Ishikawa (cell line): ENCODE measurements around the gene EIF4E3.

Experiments used
- CEBPB ChIP-seq: IDR thresholded peaks from 2 replicates; pipeline ENCODE4 v1.6.1; 2012
- CREB1 ChIP-seq: IDR thresholded peaks from 2 replicates; pipeline ENCODE4 v1.6.1; 2012; ENCODE audit warnings: low read depth
- EGR1 ChIP-seq: IDR thresholded peaks from 2 replicates; pipeline ENCODE4 v1.6.1; 2012
- EP300 ChIP-seq: IDR thresholded peaks from 2 replicates; pipeline ENCODE4 v1.6.1; 2012; ENCODE audit warnings: borderline replicate concordance
- RAD21 ChIP-seq: IDR thresholded peaks from 2 replicates; pipeline ENCODE4 v1.6.1; 2012; ENCODE audit warnings: low read depth
- TAF1 ChIP-seq: IDR thresholded peaks from 2 replicates; pipeline ENCODE4 v1.6.1; 2012; ENCODE audit warnings: low read depth, mild to moderate bottlenecking
- TEAD4 ChIP-seq: IDR thresholded peaks from 2 replicates; pipeline ENCODE4 v1.6.1; 2012
- YY1 ChIP-seq: IDR thresholded peaks from 2 replicates; pipeline ENCODE4 v1.6.1; 2012; ENCODE audit warnings: low read depth
- ZBTB7A ChIP-seq: IDR thresholded peaks from 2 replicates; pipeline ENCODE4 v1.6.1; 2012; ENCODE audit warnings: low read depth
- TF ChIP-seq, protein P1 (sequence below): IDR thresholded peaks from 2 replicates; pipeline ENCODE4 v1.6.1; 2012; ENCODE audit warnings: low read depth, mild to moderate bottlenecking
- TF ChIP-seq, protein P2 (sequence below): IDR thresholded peaks from 2 replicates; pipeline ENCODE4 v1.6.1; 2012

DNA sequence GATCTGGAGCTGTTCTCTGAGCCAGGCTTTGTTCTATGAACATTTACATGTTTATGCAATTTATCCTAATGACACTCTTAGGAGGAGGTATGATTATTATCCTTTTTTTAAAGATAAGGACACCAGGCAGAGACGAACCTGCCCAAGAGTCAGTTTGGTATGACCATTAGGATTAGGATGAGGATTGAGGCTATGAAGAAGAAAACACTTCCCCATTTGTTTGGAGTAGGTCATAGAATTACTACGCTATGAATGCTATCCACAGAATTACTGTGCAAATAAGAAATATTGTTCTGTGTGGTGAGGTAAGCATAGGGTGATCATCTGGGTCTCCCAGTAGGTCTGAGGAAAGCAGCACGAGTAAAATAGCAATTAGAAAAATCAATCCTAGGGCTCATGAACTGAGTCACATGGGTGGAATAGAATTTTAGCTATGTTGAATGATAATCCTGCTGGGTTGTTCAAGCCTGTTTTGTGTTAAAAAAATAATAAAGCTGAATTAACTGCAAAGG lies 23.9 kb downstream of the EIF4E3 start:
- TF ChIP-seq YY1 (no peak), EP300 (no peak), RAD21 (no peak), TAF1 (no peak), EGR1 (no peak), CEBPB (no peak), ZBTB7A (no peak), CREB1 (no peak), TEAD4 (no peak)
- TF ChIP-seq, protein P1, sequence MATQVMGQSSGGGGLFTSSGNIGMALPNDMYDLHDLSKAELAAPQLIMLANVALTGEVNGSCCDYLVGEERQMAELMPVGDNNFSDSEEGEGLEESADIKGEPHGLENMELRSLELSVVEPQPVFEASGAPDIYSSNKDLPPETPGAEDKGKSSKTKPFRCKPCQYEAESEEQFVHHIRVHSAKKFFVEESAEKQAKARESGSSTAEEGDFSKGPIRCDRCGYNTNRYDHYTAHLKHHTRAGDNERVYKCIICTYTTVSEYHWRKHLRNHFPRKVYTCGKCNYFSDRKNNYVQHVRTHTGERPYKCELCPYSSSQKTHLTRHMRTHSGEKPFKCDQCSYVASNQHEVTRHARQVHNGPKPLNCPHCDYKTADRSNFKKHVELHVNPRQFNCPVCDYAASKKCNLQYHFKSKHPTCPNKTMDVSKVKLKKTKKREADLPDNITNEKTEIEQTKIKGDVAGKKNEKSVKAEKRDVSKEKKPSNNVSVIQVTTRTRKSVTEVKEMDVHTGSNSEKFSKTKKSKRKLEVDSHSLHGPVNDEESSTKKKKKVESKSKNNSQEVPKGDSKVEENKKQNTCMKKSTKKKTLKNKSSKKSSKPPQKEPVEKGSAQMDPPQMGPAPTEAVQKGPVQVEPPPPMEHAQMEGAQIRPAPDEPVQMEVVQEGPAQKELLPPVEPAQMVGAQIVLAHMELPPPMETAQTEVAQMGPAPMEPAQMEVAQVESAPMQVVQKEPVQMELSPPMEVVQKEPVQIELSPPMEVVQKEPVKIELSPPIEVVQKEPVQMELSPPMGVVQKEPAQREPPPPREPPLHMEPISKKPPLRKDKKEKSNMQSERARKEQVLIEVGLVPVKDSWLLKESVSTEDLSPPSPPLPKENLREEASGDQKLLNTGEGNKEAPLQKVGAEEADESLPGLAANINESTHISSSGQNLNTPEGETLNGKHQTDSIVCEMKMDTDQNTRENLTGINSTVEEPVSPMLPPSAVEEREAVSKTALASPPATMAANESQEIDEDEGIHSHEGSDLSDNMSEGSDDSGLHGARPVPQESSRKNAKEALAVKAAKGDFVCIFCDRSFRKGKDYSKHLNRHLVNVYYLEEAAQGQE: no peak
- TF ChIP-seq, protein P2, sequence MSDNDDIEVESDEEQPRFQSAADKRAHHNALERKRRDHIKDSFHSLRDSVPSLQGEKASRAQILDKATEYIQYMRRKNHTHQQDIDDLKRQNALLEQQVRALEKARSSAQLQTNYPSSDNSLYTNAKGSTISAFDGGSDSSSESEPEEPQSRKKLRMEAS: no peak
